GM12873 (cell line): ENCODE data around the gene TBCD.

Experiments used
- TF ChIP-seq, protein P1 (sequence below): IDR thresholded peaks from 2 replicates; pipeline ENCODE4 v1.5.1; 2012; ENCODE audit warnings: low read depth, mild to moderate bottlenecking, moderate library complexity, low read length, control low read depth; ENCODE audit not compliant: insufficient read depth; ENCODE audit errors: missing control alignments

TBCD gene

DNA sequence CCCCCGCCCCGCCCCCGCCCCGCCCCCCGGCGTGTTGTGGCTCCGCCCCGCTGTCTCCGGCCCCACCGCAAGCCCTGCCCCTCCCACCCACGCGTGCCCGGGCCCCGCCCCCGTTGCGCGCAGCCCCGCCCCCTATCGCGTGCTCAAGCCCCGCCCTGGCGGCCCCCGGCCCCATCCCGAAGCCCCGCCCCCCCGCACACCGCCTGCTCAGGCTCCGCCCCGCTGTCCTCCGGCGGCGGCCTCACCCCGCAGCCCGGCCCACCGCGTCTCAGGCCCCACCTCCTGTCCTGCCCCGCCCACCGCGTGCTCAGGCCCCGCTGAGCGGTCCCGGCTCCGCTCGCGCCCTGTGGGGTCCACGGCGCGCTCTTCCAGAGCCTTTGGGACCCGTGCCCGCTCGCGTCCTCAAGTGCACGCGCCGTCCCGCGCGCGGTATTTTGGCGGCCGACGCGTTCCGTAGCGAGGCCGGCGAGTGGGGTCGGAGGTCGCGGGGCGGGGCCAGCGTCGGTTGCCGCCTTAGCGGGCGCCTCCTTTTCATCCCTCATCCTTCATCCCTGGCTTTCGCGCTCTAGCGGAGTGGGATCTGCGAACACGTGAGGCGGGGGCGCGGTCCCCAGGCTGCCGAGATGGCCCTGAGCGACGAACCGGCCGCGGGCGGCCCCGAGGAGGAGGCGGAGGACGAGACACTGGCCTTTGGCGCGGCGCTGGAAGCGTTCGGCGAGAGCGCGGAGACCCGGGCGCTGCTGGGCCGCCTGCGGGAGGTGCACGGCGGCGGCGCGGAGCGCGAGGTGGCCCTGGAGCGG, at the start of gene TBCD:
Gene TBCD, plus strand, starts transcription at position 495 of the 800 bp plus-strand sequence. Its CDS starts 129 bp downstream, at position 624.
- TF ChIP-seq, protein P1, sequence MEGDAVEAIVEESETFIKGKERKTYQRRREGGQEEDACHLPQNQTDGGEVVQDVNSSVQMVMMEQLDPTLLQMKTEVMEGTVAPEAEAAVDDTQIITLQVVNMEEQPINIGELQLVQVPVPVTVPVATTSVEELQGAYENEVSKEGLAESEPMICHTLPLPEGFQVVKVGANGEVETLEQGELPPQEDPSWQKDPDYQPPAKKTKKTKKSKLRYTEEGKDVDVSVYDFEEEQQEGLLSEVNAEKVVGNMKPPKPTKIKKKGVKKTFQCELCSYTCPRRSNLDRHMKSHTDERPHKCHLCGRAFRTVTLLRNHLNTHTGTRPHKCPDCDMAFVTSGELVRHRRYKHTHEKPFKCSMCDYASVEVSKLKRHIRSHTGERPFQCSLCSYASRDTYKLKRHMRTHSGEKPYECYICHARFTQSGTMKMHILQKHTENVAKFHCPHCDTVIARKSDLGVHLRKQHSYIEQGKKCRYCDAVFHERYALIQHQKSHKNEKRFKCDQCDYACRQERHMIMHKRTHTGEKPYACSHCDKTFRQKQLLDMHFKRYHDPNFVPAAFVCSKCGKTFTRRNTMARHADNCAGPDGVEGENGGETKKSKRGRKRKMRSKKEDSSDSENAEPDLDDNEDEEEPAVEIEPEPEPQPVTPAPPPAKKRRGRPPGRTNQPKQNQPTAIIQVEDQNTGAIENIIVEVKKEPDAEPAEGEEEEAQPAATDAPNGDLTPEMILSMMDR: no peak

DNA sequence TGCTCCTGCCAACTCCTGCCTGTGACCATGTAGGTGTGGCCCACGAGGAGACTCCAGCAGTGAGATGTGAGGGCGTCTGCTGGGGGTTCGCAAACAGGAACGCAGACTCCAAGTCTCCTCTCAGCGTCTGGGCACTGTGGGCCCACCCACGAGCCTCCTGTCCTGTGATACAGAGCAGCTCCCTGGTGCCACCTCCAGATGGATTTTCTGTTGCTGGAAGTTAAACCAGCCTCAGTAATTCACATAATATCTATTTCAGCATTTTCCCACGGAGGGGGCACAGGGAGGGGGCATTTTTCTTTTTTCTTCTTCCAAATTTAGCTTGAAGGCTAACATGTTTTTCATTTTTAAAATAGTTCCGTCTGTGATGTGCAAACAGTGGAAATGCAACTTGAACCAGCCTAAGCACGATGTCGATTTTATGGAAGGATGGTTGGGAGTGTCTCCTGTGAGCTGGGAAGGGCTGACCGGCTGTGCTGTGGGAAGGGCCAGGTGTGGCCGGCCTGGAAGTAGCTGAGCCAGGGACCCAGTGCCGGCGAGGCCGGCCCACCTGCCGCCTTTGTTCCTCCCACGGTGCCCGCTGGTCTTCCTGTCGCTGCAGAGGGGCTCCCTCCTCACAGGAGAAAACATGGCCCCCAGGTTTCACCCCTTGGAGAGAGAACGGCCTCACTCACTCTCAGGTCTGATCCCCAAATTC, 49.5 kb upstream of the TBCD start:
- TF ChIP-seq, protein P1: no peak

DNA sequence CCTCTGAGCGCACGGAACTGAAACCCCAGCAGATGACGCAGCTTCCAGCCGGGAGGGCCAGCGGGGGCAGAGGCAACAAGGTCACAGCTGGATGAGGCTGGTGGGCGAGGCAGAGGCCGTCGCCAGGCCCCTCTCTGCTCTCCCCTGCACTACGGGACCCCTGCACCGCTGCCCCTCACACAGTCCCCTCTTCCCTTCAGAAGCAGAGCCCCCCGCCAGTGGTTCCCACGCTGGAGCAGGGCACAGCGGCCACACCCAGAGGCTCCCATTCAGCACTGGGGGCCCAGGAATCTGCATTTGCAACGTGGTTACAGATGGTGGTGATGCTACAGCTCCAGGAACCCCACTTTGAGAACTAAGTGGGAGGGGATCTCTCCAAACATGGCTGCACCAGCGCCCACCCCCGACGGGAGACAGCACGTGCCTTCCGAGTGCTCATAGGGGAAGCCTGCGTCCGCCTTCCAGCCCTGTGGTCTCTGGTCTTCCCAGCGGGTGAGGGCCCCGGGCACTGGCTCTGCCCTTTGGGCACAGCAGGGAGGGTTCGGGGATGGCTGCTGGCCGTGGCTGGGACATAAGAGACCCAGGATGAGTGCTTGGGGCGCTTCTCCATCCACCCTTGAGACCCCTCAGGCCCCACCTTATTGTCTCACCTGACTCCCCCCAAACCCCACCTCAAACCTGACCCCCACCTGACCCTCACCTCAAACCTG, 48.7 kb upstream of the TBCD start:
- TF ChIP-seq, protein P1: no peak

DNA sequence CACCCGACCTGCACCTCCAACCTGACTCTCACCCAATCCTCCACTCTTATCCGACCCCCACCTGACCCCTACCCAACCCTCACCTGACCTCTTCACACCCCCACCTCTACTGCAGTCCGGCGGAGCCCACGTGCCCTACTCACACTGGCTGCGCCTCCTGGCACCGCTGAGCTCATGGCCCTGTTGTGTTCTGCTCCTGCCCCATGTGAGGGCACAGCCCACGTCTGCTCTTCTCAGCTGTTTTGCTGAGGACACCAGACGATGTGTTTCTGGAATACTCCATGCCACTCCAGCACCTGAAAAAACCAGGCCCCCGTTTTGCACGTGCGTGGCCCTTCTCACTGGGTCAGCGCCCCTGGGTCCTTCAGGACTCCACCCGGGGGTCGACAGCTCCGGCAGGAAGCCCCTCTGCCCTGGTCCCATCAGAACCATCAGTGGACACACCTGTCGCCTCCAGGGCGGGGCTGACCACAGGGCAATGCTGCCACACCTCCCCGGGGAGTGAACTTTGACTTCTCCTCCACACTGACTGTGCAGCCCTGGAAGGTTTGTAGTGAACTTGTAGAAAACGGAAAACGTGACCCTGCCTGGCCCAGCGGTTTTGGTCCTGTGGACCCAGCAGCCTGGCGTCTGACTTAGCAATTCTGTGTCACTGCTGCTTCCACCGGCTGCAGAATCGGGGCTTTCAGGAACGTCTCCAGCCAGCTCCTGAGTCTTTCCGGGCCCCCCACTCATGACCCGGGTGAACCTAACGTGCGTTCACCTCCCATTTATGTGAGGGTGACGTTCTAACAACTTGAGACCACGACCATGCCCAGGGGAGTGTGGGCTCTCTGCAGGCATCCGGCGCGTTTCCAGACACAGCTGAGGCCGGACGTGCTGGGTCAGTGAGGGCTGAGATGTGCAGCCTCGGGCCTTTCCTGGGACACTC, 47.7 kb upstream of the TBCD start:
- TF ChIP-seq, protein P1: no peak

DNA sequence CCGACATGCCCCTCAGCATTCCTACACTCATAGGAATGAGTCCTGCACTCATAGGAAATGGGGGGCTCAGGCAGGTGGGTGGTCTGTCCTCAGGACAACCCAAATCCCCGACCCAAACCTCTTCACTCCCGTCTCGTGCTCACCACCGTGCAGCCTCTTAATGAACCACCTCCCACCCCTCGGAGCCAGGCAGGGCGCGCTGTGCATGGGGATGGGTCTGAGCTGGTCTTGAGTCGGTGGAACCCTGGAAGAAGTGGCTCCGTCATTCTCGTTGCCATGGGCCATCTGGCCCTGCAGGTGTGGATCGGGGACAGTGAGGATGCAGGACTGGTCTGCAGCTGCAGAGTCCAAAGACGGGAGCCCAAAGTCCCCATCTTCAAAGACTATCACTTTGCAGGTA, 47.0 kb upstream of the TBCD start:
- TF ChIP-seq, protein P1: no peak

DNA sequence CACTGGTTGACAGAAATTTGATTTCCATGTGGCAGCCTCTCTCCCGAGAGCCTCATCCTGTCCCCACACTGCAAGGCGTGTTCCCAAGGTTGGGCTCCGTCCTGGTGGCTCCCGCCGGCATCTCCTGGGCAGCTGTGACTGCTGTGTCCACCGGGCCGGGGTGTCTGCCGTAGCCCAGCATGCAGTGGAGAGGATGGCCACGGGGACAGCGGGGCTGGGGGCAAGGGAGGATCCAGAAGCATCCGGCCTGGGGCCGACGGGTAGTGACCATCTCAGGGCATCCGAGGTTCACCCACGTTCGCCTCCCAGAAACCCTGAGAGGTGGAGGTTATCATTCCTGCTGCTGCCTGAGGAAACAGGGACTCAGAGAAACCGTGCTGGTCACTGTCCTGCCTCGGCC, 46.1 kb upstream of the TBCD start:
- TF ChIP-seq, protein P1: no peak
